ENCODE results near the gene KHDC1.
"Not testable (repeated sequence)": the region's sequence is repeated elsewhere in the genome, so short reads cannot be mapped to it uniquely, and the experiment has no call there.

DNA sequence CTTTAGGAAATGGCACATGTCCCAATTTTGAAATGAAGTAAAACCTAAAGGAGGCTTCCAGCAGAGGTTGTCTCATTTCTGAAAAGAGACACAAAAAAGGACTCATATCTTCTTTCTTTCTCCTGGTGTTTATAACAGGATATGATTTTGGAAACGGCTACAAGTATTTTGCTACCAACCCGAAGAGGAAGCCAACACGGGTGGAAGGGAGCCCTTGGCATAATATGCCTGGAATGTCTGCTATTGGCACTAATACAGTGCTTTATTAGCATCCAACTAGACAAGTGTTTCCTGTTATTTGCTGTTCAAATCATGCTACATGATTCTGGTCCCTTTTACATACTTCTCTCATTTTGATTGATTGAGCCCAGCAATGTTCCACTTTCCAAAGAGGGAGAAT, 29.0 kb downstream of the KHDC1 start:
- TF ChIP-seq, protein P1, sequence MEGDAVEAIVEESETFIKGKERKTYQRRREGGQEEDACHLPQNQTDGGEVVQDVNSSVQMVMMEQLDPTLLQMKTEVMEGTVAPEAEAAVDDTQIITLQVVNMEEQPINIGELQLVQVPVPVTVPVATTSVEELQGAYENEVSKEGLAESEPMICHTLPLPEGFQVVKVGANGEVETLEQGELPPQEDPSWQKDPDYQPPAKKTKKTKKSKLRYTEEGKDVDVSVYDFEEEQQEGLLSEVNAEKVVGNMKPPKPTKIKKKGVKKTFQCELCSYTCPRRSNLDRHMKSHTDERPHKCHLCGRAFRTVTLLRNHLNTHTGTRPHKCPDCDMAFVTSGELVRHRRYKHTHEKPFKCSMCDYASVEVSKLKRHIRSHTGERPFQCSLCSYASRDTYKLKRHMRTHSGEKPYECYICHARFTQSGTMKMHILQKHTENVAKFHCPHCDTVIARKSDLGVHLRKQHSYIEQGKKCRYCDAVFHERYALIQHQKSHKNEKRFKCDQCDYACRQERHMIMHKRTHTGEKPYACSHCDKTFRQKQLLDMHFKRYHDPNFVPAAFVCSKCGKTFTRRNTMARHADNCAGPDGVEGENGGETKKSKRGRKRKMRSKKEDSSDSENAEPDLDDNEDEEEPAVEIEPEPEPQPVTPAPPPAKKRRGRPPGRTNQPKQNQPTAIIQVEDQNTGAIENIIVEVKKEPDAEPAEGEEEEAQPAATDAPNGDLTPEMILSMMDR (IDR thresholded peaks at IDR 0.05; ENCODE audit: insufficient read depth, low read length, poor library complexity, severe bottlenecking): not testable (repeated sequence)
- TF ChIP-seq EZH2phosphoT487 (conservative IDR thresholded peaks at IDR 0.05; ENCODE audit: low read length): not testable (repeated sequence)
